Stomach (tissue), 4 donors: ENCODE data around the gene RNASE13.

Source experiments
- CTCF ChIP-seq, 7 experiments: fragments of 450-650 bp in 4 of 7; fragments of 200-600 bp in 3 of 7; sonication (generic) in 3 of 7; IDR thresholded peaks; one replicate each; pipeline ENCODE4 v1.5.1; 2016 to 2019; ENCODE audit warnings: antibody characterized with exemption in 7 of 7, control low read depth in 2 of 7, mild to moderate bottlenecking in 1 of 7
- POLR2A ChIP-seq, 4 donors: fragments of 450-650 bp; IDR thresholded peaks; one replicate each; pipeline ENCODE4 v1.6.1; 2016; ENCODE audit warnings: antibody characterized with exemption in 4 of 4, control low read depth in 2 of 4, mild to moderate bottlenecking in 1 of 4, moderate library complexity in 1 of 4

DNA sequence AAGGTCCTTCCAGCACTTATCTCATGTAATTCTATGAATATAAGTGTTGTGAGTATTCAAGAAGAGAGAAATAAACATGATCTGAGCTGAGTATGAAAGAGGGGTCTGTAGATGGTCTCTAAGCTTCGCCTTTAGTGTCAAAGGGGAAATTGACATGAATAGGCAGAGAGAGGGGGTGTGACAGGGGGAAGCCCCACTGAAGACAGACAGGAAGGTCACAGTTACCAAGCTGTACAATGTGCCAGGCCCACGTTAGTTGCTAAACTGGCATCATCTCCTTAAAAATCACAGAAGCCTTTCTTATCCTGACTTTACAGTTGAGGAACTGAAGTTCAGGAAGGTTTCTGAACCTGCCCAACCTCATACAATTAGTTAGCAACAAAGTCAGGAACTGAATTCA is 43.1 kb upstream of the RNASE13 start:
- no peak for TF ChIP-seq CTCF (IDR thresholded peaks at IDR 0.05)
- TF ChIP-seq POLR2A (IDR thresholded peaks at IDR 0.05) = no peak
